ENCODE measurements around the gene CD164. TPM values are rescaled to one million over a fixed set of nuclear protein-coding genes. Genes with fewer than 3 reads are reported as not detected.

Gene CD164
- total RNA-seq, 1 donor from 2014 or later: 262 TPM

GRCh38 chr6:109359248-109359647 lies 23.0 kb downstream of the CD164 start:
- no peak overlapping the region for H3K27ac Mint-ChIP-seq
- H3K36me3 Mint-ChIP-seq: peaks cover 85% of the 10 kb centered on the region
- no peak for DNase-seq (ENCODE audit: low spot score in 2 of 2, unreplicated experiment in 2 of 2)
- no peaks in the 10 kb centered on the region for H3K27me3 Mint-ChIP-seq (ENCODE audit: low read depth)
- TF ChIP-seq CTCF (IDR thresholded peaks at IDR 0.05; ENCODE audit: unreplicated experiment): no peak
- H3K4me3 Mint-ChIP-seq: no peak overlapping the region
- no peaks in the 10 kb centered on the region for H3K4me1 Mint-ChIP-seq
- H3K9me3 Mint-ChIP-seq: peaks cover 48% of the 10 kb centered on the region

- H3K4me3 Mint-ChIP-seq: no peak overlapping the region
- no peaks in the 10 kb centered on the region for H3K4me1 Mint-ChIP-seq
- no peaks in the 10 kb centered on the region for H3K27me3 Mint-ChIP-seq (ENCODE audit: low read depth)
- no peak overlapping the region for H3K27ac Mint-ChIP-seq
- TF ChIP-seq CTCF (IDR thresholded peaks at IDR 0.05; ENCODE audit: unreplicated experiment): no peak
- H3K9me3 Mint-ChIP-seq: peaks cover 40% of the 10 kb centered on the region
- DNase-seq (ENCODE audit: low spot score in 2 of 2, unreplicated experiment in 2 of 2): no peak
- peaks cover 81% of the 10 kb centered on the region for H3K36me3 Mint-ChIP-seq
These were observed 24.1 kb downstream of the CD164 start for GRCh38 chr6:109358204-109358603.

GRCh38 chr6:109356237-109356636 lies 26.0 kb downstream of the CD164 start:
- peaks cover 71% of the 10 kb centered on the region for H3K36me3 Mint-ChIP-seq
- H3K27ac Mint-ChIP-seq: no peak overlapping the region
- no peak for DNase-seq (ENCODE audit: low spot score in 2 of 2, unreplicated experiment in 2 of 2)
- no peaks in the 10 kb centered on the region for H3K4me1 Mint-ChIP-seq
- peaks cover 36% of the 10 kb centered on the region for H3K9me3 Mint-ChIP-seq
- H3K4me3 Mint-ChIP-seq: no peak overlapping the region
- H3K27me3 Mint-ChIP-seq (ENCODE audit: low read depth): no peaks in the 10 kb centered on the region
- no peak for TF ChIP-seq CTCF (IDR thresholded peaks at IDR 0.05; ENCODE audit: unreplicated experiment)

- H3K36me3 Mint-ChIP-seq: peaks cover 25% of the 10 kb centered on the region
- no peak for DNase-seq (ENCODE audit: low spot score in 2 of 2, unreplicated experiment in 2 of 2)
- no peak overlapping the region for H3K4me3 Mint-ChIP-seq
- H3K27me3 Mint-ChIP-seq (ENCODE audit: low read depth): no peaks in the 10 kb centered on the region
- H3K4me1 Mint-ChIP-seq: peaks cover 10% of the 10 kb centered on the region
- no peak overlapping the region for H3K27ac Mint-ChIP-seq
- TF ChIP-seq CTCF (IDR thresholded peaks at IDR 0.05; ENCODE audit: unreplicated experiment): no peak
- peaks cover 4% of the 10 kb centered on the region for H3K9me3 Mint-ChIP-seq
These were observed 30.8 kb downstream of the CD164 start for GRCh38 chr6:109351231-109352130.

- peaks cover 12% of the 10 kb centered on the region for H3K36me3 Mint-ChIP-seq
- no peaks in the 10 kb centered on the region for H3K9me3 Mint-ChIP-seq
- peak overlapping the region; percentile 53 for H3K27ac Mint-ChIP-seq
- H3K27me3 Mint-ChIP-seq (ENCODE audit: low read depth): no peaks in the 10 kb centered on the region
- TF ChIP-seq CTCF (IDR thresholded peaks at IDR 0.05; ENCODE audit: unreplicated experiment): no peak
- no peak for DNase-seq (ENCODE audit: low spot score in 2 of 2, unreplicated experiment in 2 of 2)
- peaks cover 12% of the 10 kb centered on the region for H3K4me1 Mint-ChIP-seq
- no peak overlapping the region for H3K4me3 Mint-ChIP-seq
These were observed 32.8 kb downstream of the CD164 start for GRCh38 chr6:109349419-109349987.

Measured in mesothelial cell of epicardium (in vitro differentiated cells).